Stimulated activated CD8-positive, alpha-beta memory T cell treated with anti-CD3 and anti-CD28 coated beads, Interleukin-7, amount 100 ng/mL, for 48 hours (primary cell): Measurements from ENCODE around the gene OR6S1.
A peak's percentile ranks its signal among the peaks of the same experiment; 100 is the strongest.
"Not testable (repeated sequence)": the region's sequence is repeated elsewhere in the genome, so short reads cannot be mapped to it uniquely, and the experiment has no call there.

Source experiments
- DNase-seq, 2 donors: peaks; one replicate each; pipeline ENCODE4 v3.0.0-alpha.2; 2020; ENCODE audit warnings: low read depth in 1 of 2; ENCODE audit errors: extremely low read depth in 1 of 2

Gene OR6S1

DNA sequence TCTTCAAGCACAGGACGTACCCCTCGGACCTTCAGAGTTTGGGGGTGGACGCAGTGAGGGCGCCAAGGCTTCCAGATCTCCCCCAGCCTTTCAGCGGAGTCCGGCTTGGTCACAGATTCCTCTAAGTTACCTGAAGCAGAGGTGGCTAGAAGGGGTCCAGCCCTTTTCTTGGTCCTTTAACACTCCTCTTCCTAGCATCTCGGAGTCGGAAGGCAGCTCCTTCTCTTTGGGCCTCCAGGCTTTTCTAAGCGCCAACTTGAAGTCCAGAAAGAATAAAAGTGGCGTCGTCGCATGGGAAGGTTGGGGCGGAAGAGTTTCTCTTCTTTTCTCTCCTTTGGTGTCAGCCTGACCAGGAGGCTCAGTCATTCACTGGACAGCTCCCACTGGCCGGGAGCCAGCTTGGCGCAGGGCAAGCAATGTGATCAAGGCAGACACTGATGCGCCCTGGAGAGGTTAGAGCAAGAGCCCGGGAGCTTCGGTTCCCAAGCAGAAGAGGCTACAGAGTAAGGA, 9.6 kb downstream of the OR6S1 start:
- DNase-seq = no peak

DNA sequence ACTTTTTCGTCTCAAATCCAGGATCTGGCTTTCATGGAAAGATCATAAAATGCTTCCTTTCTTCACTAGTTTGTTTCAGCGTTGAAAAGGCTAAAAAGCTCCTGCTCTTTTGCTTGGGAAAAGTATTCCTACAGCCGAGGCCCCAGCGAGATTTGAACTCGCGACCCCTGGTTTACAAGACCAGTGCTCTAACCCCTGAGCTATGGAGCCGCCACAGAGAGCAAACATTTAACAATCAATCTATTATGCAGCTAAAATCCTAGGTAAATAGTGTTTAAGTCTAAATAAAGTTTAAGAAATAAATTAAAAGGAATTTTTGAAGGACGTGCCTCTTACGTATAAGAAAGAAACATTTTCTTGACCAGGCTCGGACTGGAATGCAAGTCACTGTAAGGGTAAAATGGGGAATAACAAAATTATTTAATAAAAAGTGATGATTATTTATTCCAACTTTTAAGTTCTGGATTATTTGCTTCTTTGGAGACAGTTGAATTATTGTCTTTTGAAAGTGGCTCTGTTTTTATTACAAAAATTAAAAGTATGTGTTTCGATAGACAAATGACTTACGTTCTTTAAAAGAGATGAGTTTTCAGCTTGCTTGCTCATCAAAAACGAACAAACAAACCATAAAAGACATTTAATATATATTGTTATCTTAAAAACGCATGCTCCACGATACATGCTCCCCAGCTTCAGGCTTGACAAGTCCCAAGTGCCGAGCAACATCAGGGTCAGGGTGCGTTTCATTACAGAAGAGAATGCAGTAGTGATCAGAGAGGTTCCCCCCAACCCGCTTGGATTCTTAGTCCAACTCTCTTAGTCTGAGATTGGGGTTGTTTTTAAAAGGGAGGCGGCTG, 10.2 kb downstream of the OR6S1 start:
- no peak for DNase-seq

DNA sequence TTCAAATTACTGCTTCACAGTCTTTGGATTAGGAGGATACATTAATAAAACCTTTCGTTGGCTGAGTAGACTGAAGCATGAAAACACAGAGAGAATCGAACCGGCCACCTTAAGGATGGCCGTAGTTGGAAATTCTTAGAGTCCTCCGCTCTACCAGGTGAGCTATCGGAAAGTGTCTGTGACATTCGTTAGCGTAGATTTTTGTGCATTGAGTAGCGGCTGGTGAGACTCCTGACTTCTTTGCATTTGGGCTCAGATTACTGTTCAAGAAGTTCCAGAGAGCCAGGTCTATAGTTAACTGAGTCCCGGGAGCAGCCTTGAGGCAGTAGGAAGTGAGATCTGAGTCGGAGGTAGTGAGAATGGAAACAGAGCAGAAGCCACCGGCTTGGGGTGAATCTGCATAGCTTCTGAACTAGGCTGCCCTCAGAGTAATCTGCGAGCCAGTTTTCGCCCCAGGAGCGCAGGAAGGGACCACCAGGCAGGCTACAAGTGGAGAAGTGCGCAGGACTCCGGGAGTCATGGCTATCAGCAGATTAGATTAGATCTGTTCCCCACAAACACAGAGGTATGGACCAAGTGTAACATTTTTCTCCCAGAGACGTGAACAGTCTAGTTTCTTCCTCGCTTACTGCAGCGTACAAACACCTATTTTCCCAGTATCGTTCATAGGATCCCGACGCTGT, 11.0 kb downstream of the OR6S1 start:
- DNase-seq = no peak

DNA sequence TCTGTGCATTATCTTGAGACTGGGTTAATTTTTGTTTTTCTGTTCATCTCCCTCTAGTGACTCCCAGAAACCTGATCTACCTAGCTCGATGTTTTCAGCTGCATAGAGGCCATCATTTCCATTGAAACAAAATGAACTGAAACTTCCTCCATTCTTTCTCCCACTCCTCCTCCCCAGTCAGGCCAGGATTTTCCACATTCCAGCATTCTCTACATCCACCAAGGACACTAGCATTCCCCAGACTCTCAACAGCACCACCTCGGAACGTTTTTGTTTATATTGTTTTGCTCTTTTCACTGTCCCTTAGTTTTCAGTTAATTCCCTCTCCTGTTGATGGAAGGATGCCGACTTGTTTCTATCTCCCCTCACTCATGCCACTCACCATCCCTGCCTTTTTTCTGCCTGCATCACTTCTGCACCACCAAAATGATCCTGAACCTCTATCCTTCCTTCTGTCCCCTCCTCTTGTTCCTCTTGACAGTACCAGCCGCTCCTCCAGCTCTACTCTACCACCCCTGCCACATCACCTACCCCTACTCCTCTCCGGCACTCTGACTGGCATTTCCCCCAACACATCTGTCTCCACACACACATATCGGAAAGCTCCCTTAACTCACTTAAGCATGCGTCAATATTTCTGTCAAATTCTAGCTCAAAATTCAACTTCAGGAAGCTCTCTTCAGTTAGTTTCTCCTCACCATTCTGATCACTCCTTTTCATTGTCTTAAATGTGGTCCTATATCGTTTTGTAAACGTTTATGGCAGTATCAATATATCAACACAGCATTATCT, 13.2 kb downstream of the OR6S1 start:
- no peak for DNase-seq

DNA sequence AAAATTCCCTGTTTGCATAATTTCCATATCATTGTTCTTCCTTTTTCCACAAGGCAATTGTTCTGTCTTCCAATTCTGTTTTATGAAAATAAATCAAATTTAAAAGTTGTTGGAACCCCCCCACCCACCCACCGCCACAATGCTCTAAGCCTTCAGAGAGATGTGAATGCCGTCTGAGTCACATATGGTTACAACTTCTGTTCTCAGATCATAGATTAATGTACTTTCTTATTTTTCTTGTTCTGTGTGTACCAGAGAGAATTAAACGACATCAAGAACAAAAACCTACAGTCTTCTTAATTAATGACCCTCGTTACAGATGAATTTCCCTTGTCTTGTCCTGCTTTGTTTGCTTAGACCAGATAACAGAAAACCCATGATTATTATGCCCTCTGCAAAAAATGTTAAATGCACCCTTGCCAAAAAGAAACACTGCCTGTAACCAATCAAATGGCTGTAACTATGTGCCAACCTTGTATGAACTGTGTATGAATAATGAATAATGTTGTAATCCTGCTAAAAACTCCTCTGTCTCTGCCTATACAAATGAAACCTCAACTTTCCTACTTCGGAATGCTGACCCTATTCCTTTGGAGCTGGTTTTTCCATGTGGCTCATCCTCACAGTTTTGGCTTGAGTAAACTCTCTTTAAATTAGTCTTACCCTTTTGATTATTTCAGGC, 14.0 kb downstream of the OR6S1 start:
- no peak for DNase-seq

DNA sequence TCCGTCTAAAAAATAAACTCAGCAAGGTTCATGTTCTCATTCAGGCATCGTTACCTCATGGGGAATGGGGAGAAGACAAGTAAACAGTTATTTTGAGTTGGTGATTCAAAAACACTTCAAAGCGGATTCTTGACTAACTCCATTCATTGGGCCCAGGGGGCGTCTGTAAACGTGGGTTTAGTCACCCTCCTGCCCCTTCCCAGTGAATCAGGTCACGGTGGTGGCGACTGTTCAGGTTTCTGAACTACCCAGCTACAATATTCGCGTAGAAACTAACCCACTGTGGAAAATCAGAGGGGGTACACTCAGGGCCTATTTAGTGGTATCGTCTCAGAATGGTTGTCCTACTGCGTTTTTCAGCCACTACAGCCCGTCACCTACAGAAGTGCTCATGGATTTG, 15.2 kb downstream of the OR6S1 start:
- no peak for DNase-seq

DNA sequence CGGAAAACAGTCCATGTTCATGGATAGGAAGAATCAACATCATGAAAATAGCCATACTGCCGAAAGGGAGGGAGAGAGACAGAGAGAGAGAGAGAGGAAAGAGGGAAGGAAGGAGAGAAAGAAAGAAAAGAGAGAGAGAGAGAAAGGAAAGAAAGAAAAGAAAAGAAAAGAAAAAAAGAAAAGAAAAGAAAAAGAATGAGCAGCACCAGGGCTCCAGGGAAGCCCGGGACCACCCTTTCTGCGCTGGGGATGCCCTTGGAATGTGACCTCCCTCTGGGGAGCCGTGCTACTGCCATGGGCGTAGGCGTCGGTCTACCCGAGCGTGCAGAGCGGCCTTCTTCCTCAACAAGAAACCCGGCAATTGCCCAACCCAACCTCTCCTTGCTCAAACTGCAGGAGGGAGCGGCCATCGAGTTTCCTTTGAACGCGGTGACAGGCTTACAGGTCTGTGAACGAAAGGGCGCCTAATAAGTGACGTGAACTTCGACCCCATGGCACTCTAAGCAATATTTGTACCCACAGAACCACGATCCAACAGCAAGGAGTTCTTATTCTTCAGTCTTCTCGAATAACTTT, 16.9 kb downstream of the OR6S1 start:
- no peak for DNase-seq

DNA sequence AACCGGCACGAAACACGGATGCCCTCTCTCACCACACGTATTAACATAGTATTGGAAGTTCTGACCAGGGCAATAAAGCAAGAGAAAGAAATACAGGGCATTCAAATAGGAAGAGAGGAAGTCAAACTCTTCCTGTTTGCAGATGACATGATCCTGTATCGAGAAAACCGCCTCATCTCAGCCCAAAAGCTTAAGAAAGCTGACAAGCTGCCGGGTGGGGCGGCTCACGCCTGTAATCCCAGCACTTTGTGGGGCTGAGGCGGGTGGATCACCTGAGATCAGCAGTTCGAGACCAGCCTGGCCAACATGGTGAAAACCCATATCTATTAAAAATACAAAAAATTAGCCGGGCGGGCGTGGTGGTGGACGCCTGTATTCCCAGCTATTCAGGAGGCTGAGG, 17.7 kb downstream of the OR6S1 start:
- no peak for DNase-seq

DNA sequence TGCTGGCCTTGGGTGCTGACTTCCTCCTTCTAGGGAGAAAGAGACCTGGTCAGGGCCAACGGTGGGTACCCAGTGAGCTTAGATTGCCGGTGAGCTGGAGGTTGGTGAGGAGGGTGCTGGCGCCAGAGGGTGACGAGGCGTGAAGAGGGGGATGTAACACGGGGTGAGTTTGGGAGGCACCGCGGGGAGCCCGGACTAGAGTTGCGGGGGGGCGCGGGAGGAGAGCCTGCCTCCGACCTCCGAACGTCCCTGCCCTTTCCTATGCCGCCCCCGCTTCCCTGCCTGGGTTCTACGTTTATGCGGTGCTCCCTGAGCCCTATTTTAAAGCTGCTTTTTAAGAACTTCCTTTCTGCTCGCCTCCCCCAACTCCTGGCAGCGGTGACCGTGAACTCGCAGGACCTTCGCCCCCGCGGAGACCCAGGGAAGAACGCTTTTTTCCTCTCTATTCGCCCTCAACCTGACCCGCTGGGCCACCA, 18.6 kb downstream of the OR6S1 start:
- DNase-seq = no peak

DNA sequence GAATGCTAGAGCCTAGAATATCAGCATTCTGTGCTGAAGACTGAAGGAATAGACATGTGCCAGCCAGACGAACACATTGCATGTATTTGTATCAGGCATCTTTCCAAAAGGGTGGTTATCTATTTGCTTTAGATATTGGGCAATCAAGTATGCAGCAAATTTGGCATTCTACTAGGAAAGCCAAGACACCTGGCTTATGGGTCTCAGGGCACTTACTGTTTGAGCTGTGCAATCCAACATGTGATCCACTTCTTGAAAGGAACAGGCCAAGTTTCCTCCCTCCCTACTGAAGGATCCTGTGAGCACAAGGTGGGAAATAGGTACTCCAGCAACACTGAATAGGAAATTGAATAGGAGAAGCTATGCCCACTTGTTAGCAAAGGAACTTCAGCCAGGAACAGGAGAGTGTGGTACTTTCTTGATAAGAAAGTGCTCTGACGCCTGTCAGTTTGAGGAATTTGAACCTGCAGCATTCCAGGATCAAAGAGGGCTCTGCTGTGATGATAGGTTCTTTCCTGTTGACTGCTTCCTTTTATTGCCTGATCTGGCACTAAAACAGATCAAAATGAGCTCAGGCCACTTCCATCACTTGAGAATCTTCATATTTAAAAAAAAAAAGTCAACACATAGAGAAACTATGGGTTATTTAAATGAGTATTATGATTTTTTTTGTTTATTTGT, 20.6 kb downstream of the OR6S1 start:
- no peak for DNase-seq

DNA sequence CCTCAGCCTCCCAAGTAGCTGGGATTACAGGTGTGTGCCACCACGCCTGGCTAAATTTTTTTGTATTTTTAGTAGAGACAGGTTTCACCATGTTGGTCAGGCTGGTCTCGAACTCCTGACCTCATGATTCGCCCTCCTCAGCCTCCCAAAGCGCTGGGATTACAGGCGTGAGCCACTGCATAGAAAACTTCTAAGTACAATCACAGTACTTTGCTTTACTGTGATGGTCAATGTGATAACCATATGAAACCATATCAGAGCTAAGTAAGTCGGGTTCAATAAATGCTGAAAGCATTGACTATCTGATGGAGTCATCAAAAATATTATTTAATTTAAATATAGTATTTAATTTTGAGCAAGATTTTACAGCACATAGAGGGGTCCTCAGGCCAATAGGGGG, 21.8 kb downstream of the OR6S1 start:
- not testable (repeated sequence) for DNase-seq

DNA sequence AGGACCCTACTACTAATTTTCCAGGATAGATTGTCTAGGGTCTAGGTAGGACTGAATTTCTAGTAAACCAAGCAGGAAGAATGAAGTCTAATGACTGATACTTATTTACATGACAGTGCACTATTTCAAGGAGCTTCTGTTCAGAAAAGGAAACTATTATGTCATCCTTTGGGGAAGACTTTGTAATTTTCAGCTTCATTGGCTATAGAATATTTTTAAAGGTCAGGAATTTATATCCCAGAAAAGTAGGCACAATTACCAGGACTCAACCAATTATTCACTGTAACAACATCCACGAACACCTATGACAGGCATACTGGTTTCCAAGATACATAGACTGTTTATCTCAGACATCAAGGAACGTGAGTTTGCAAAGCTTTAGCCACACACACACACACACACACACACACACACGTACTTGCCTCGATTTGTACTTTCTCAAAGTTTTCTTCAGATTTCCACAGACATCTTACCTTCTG, 23.2 kb downstream of the OR6S1 start:
- DNase-seq = no peak

DNA sequence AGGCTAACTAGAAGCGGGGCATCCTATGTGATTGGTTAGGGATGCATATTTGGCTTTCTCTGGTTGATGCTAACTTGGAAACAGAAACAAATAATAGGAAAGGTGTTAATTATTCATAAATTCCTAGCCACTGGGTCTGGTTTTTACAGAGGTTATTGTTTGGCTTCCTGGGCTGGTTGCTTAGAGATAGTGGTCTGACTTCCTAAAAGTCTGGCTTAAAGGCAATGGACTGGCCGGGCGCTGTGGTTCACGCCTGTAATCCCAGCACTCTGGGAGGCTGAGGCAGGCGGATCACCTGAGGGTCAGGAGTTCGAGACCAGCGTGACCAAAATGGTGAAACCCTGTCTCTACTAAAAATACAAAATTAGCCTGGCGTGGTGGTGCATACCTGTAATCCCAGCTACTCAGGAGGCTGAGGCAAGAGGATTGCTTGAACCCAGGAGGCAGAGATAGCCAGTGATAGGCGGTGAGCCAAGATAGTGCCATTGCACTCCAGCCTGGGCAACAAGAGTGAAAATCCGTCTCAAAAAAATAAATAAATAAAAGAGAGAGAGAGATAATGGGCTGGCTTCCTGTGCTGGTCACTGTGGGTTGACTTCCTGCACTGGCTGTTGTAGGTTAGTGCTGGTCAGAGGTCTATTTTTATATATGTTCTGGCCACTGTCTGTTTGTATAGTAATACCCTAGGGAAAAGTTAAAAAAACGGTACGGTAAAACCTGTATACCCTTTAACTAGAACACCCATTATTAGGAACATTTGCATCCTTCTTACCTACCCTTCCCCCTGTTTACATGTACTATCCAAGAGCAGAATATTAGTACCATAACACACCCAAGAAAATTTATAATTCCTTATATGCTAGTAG, 24.1 kb downstream of the OR6S1 start:
- DNase-seq = no peak

DNA sequence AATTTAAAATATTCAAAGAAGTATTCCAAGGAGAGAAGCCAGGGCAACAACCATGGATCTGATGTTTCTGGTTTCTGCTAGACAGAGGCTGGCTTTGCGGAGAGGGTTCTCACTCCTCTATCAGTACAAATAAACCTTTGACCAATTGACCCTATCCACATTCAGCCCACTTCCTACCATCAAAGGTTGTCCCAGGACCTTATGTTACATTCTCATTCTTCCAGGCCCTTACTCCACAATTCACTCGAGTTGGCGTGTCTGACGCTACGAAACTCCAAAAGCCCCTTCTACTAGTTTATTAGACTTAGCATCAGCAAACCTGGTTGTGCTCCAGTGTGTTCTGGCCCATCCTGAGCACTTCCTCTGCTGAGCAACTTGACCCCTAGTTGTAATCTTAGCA, 25.5 kb downstream of the OR6S1 start:
- no peak for DNase-seq

DNA sequence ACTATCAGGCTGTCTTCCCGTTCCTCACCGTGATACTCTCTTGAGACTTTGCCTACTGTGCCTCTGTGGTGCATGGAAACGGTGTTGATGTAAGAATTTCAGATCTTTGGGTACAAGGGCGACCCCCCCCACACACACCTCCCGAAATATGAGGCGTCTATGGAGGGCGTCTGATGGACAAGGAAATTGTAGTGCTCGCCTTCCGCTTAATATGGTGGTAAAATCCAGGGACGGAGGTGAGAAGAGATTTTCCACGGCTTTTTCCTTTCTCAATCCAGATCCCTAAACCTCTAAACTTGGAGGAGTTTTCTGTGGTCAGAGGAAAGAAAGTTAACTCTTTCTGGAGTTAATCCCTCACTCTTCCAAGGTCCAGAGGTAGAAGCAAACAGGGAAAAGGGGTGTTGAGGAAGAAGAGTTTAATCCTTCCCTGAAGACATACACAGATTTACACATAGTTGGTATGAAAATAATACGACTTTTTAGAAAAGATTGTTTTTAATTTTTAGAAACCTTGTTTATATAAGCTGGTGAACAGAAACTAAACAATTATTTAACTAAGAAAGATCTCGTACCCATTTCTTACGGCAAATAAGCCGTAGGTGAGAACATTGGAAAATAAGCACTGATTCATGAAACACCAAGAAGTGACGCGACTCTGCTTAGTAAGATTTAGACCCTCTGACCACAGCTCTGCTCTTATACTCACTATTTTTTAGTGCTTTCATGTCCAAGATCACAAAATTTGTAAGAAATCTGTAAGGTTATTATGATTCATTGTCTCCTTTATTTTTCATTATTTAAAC, 27.3 kb downstream of the OR6S1 start:
- no peak for DNase-seq

DNA sequence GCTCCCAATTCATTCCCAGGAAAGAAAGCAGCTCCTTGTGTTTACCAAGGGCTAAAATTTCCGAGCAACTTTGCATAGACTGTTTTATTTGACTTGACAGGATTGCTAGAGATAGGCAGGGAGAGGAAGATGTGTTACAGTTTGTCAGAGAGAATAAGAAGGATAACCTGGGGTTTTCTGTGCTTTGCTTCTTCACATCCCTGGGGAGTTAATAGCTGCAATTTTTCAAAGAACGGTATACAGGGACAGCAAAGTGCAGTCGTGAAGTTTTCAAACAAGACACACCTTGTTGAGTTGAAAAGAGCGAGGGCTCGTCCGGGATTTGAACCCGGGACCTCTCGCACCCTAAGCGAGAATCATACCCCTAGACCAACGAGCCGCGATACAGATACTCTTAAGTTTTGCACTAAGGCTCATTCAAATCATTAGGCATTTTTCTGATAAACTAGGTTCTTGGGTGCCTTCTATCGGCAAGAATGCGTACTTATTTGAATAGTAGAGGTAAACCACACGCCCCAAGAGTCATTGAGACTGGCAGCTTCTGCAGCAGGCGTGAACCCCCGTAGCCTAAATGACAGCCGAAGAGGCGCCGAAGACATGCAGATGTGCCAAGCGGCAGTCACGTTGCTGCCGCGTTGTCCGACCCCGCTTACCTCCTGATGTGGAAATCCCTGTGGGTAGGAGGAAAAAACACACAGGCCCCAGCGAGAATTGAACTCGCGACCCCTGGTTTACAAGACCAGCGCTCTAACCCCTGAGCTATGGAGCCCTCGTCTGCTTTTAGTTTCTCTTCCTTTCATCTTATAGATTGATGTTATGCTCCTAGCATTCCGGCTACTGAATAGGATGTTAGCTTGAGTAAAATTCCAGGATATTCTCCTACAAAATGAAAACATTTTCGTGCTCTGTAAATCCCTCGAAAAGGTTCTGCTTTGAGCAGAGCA, 28.1 kb downstream of the OR6S1 start:
- peak; percentile 74 to 86 for DNase-seq

DNA sequence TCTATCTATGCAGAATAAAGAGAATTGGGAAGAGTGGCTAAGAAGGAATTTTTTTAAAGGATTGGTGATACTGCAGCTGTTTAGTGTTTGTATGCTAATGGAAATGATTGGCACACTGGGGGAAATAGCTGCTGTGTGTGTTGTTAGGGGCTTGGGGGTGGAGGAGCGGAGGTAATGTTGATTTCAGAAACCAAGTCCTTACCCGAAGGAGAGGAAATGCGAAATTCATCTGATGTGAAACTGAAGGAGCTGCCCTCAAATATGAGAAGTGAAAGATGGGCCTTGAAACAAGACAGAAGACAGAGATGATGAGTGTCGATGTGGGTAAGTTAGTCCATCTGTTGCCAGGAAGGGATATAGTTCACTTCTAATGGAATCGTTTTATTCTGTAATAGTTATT, 29.1 kb downstream of the OR6S1 start:
- DNase-seq = no peak
